H9 (cell line): Measurements from ENCODE around the gene CCDC102A. TPM values are rescaled to one million over a fixed set of nuclear protein-coding genes. Genes with fewer than 3 reads are reported as not detected.
A peak's percentile ranks its signal among the peaks of the same experiment; 100 is the strongest.

Source experiments
- DNase-seq: peaks from one replicate; pipeline ENCODE4 v3.0.0-alpha.2; 2017
- H2AFZ ChIP-seq: one replicate; pipeline ENCODE4 v1.6.1; 2013; ENCODE audit warnings: mild to moderate bottlenecking, low read length, control low read depth, moderate library complexity
- H2AK5ac ChIP-seq: 2 replicates; pipeline ENCODE4 v1.6.1; 2013; ENCODE audit warnings: low read length, control low read depth, mixed read lengths; ENCODE audit not compliant: insufficient read length
- H2BK120ac ChIP-seq: one replicate; pipeline ENCODE4 v1.6.1; 2013; ENCODE audit warnings: low read depth, mild to moderate bottlenecking, low read length, control low read depth, inconsistent platforms; ENCODE audit not compliant: poor library complexity, severe bottlenecking
- H2BK12ac ChIP-seq: 2 replicates; pipeline ENCODE4 v1.6.1; 2013; ENCODE audit warnings: low read length, control low read depth, mixed read lengths, low read depth; ENCODE audit not compliant: insufficient read length
- H2BK15ac ChIP-seq: 2 replicates; pipeline ENCODE4 v1.6.1; 2013; ENCODE audit warnings: low read depth, low read length, control low read depth
- H2BK20ac ChIP-seq: one replicate; pipeline ENCODE4 v1.6.1; 2013; ENCODE audit warnings: low read depth, mild to moderate bottlenecking, low read length, control low read depth, inconsistent platforms; ENCODE audit not compliant: poor library complexity, severe bottlenecking
- H2BK5ac ChIP-seq: 2 replicates; pipeline ENCODE4 v1.6.1; 2013; ENCODE audit warnings: low read length, control low read depth, mixed read lengths; ENCODE audit not compliant: insufficient read length
- H3K14ac ChIP-seq: 2 replicates; pipeline ENCODE4 v1.6.1; 2013; ENCODE audit warnings: low read length, control low read depth; ENCODE audit not compliant: insufficient read depth
- H3K18ac ChIP-seq: 2 replicates; pipeline ENCODE4 v1.6.1; 2013; ENCODE audit warnings: low read depth, mild to moderate bottlenecking, mixed read lengths, low read length, control low read depth; ENCODE audit not compliant: insufficient read length
- H3K23ac ChIP-seq: 2 replicates; pipeline ENCODE4 v1.6.1; 2013; ENCODE audit warnings: low read length, control low read depth, mixed read lengths, low read depth; ENCODE audit not compliant: insufficient read length
- H3K23me2 ChIP-seq: 2 replicates; pipeline ENCODE4 v1.6.1; 2013; ENCODE audit warnings: low read depth, mild to moderate bottlenecking, mixed read lengths, low read length, control low read depth; ENCODE audit not compliant: insufficient read length, poor library complexity, severe bottlenecking
- H3K27ac ChIP-seq: 2 replicates; pipeline ENCODE4 v1.5.1; 2013; ENCODE audit warnings: low read length, control low read depth, mixed read lengths, low read depth; ENCODE audit not compliant: insufficient read length
- H3K27me3 ChIP-seq: 2 replicates; pipeline ENCODE4 v1.6.1; 2013; ENCODE audit warnings: low read length, control low read depth, inconsistent platforms; ENCODE audit not compliant: insufficient read depth
- H3K4ac ChIP-seq: 2 replicates; pipeline ENCODE4 v1.6.1; 2013; ENCODE audit warnings: low read depth, mild to moderate bottlenecking, control low read depth, inconsistent platforms, low read length, moderate library complexity
- H3K4me1 ChIP-seq: 2 replicates; pipeline ENCODE4 v1.6.1; 2013; ENCODE audit warnings: low read length, control low read depth, inconsistent platforms; ENCODE audit not compliant: insufficient read depth
- H3K4me2 ChIP-seq: 2 replicates; pipeline ENCODE4 v1.6.1; 2013; ENCODE audit warnings: low read length, control low read depth, mixed read lengths; ENCODE audit not compliant: insufficient read length, insufficient read depth
- H3K56ac ChIP-seq: 2 replicates; pipeline ENCODE4 v1.6.1; 2013; ENCODE audit warnings: low read depth, mild to moderate bottlenecking, mixed read lengths, low read length, control low read depth; ENCODE audit not compliant: insufficient read length
- H3K79me1 ChIP-seq: 2 replicates; pipeline ENCODE4 v1.6.1; 2013; ENCODE audit warnings: low read depth, mild to moderate bottlenecking, moderate library complexity, low read length, control low read depth, inconsistent platforms; ENCODE audit not compliant: insufficient read depth, poor library complexity, severe bottlenecking
- H3K79me2 ChIP-seq: 2 replicates; pipeline ENCODE4 v1.6.1; 2013; ENCODE audit warnings: low read length, control low read depth, inconsistent platforms; ENCODE audit not compliant: insufficient read depth
- H3K9ac ChIP-seq: 2 replicates; pipeline ENCODE4 v1.6.1; 2013; ENCODE audit warnings: low read length, control low read depth, mixed read lengths; ENCODE audit not compliant: insufficient read length; ENCODE audit errors: extremely low read depth
- H3K9me3 ChIP-seq: one replicate; pipeline ENCODE4 v1.6.1; 2013; ENCODE audit warnings: low read depth, low read length, inconsistent platforms; ENCODE audit not compliant: control insufficient read depth
- H3T11ph ChIP-seq: one replicate; pipeline ENCODE4 v1.6.1; 2013; ENCODE audit warnings: mild to moderate bottlenecking, low read length, control low read depth, inconsistent platforms
- H4K20me1 ChIP-seq: one replicate; pipeline ENCODE4 v1.6.1; 2013; ENCODE audit not compliant: control insufficient read depth, insufficient read length, insufficient read depth
- H4K5ac ChIP-seq: 2 replicates; pipeline ENCODE4 v1.6.1; 2013; ENCODE audit warnings: low read depth, mild to moderate bottlenecking, mixed read lengths, low read length, control low read depth; ENCODE audit not compliant: insufficient read length
- H4K8ac ChIP-seq: replicated peaks from 2 replicates; pipeline ENCODE4 v1.6.1; 2013; ENCODE audit warnings: low read length, control low read depth, mixed read lengths, low read depth; ENCODE audit not compliant: insufficient read length
- H4K91ac ChIP-seq: 2 replicates; pipeline ENCODE4 v1.6.1; 2013; ENCODE audit warnings: low read depth, mild to moderate bottlenecking, moderate library complexity, mixed read lengths, low read length, control low read depth; ENCODE audit not compliant: insufficient read length
- H3K27ac Mint-ChIP-seq, 3 experiments: 2 replicates in 2 of 3; 3 replicates in 1 of 3; pipeline ENCODE4 v1.8.0; 2020 to 2021; ENCODE audit warnings: mixed read lengths in 3 of 3, mild to moderate bottlenecking in 1 of 3, moderate library complexity in 1 of 3
- H3K27me3 Mint-ChIP-seq: 2 replicates; pipeline ENCODE4 v1.8.0; 2021; ENCODE audit warnings: low read depth, mild to moderate bottlenecking, moderate library complexity, mixed read lengths
- H3K36me3 Mint-ChIP-seq, 3 experiments: 2 replicates in 2 of 3; 3 replicates in 1 of 3; pipeline ENCODE4 v1.8.0; 2020 to 2021; ENCODE audit warnings: low read depth in 3 of 3, mixed read lengths in 3 of 3; ENCODE audit not compliant: insufficient read depth in 1 of 3
- H3K4me1 Mint-ChIP-seq, 2 experiments: 2 replicates each; pipeline ENCODE4 v1.8.0; 2020; ENCODE audit warnings: mixed read lengths in 2 of 2
- H3K4me3 Mint-ChIP-seq, 2 experiments: 2 replicates in 1 of 2; 3 replicates in 1 of 2; pipeline ENCODE4 v1.8.0; 2020 to 2021; ENCODE audit warnings: mild to moderate bottlenecking in 2 of 2, mixed read lengths in 2 of 2, moderate library complexity in 1 of 2
- H3K9me3 Mint-ChIP-seq, 2 experiments: 2 replicates in 1 of 2; 3 replicates in 1 of 2; pipeline ENCODE4 v1.8.0; 2020; ENCODE audit warnings: mild to moderate bottlenecking in 2 of 2, mixed read lengths in 2 of 2, moderate library complexity in 1 of 2
- WGBS: extraction: QIAGEN DNeasy Blood & Tissue Kit; methylation state at CpG from one replicate; pipeline ENCODE4 v1.1.7; 2013; ENCODE audit warnings: missing lambda C conversion rate, low lambda C conversion rate, mixed read lengths; ENCODE audit not compliant: insufficient read length; ENCODE audit errors: extremely low coverage; 5-methylcytosine and 5-hydroxymethylcytosine counted together
- total RNA-seq: library from RNA; stranded (reverse); gene quantifications from 2 replicates; pipeline ENCODE4 v1.2.1, GENCODE V29; 2021
- TF ChIP-seq, protein P1 (sequence below): fragments of 200-600 bp; sonication (generic); conservative IDR thresholded peaks from 3 replicates; pipeline ENCODE4 v1.8.0; 2021; ENCODE audit warnings: antibody characterized with exemption, mild to moderate bottlenecking

Gene CCDC102A
- total RNA-seq, 1 experiment from 2014 or later: 8.2 TPM

DNA sequence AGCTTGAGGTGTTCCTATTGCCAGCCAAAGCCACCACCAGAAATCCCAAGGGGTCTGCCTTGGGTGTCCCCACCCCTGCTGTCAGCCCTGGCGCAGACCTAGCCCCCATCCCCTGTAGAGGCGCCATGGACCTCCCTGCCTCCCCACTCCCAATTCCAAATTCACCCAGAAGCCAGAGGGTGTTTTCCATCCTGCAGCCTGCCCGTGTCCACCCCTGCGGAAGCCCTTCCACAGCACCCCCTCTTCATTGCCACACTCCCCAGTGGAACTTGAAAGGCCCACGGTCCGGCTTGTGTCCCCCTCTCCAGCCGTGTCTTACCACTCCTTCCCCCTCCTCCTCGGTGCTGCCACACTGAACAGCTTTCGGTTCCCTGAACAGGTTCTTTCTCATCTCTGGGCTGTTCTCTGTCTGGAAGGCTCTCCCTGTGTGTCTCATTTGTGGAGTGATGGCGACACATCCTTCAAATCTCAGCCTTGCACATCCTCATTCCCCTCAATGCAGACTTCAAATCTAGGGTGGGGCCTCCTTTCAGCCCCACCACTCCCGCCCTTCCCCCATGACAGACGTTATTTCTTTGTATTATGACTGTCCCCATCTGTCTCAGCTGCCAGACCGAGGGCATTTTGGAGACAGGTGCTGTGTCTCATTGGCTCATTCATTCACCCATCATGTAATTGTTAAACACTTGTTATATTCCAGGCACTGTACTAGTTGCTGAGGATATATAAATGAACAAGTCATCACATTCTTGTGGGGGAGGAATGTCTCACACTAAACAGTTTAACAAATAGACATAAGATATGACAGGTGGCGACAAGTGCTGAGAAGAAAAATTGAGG, 42.4 kb upstream of the CCDC102A start:
- peaks cover 42% of the 10 kb centered on the region for H3K27me3 Mint-ChIP-seq
- peaks cover 0 to 5% of the 10 kb centered on the region in 2 experiments; a peak in 1 of 5 replicates for H3K9me3 Mint-ChIP-seq
- Histone ChIP-seq H3K9ac (no peak overlapping the region), H3K27ac (no peak overlapping the region), H3K18ac (no peak overlapping the region), H2BK5ac (no peak overlapping the region), H3K4me1 (no peaks in the 10 kb centered on the region), H2AK5ac (no peak overlapping the region), H3T11ph (no peak overlapping the region), H4K5ac (no peak overlapping the region), H4K91ac (no peak overlapping the region), H3K27me3 (no peaks in the 10 kb centered on the region), H3K9me3 (no peaks in the 10 kb centered on the region), H2BK15ac (no peak overlapping the region), H3K79me1 (no peaks in the 10 kb centered on the region), H2BK120ac (no peak overlapping the region), H3K23ac (no peak overlapping the region), H4K20me1 (no peaks in the 10 kb centered on the region), H2BK20ac (no peak overlapping the region), H3K23me2 (no peaks in the 10 kb centered on the region), H4K8ac (no peak overlapping the region), H3K79me2 (no peaks in the 10 kb centered on the region), H3K56ac (no peak overlapping the region), H3K4me2 (no peak overlapping the region), H2AFZ (no peak overlapping the region), H2BK12ac (no peak overlapping the region), H3K14ac (no peak overlapping the region), H3K4ac (no peak overlapping the region)
- no peak overlapping the region for H3K4me3 Mint-ChIP-seq
- H3K27ac Mint-ChIP-seq: no peak overlapping the region
- H3K36me3 Mint-ChIP-seq: no peaks in the 10 kb centered on the region
- no CpG with 5 or more reads among the region's 14 CpGs for WGBS
- H3K4me1 Mint-ChIP-seq: peaks cover 0 to 2% of the 10 kb centered on the region in 2 experiments; a peak in 2 of 4 replicates
- TF ChIP-seq, protein P1, sequence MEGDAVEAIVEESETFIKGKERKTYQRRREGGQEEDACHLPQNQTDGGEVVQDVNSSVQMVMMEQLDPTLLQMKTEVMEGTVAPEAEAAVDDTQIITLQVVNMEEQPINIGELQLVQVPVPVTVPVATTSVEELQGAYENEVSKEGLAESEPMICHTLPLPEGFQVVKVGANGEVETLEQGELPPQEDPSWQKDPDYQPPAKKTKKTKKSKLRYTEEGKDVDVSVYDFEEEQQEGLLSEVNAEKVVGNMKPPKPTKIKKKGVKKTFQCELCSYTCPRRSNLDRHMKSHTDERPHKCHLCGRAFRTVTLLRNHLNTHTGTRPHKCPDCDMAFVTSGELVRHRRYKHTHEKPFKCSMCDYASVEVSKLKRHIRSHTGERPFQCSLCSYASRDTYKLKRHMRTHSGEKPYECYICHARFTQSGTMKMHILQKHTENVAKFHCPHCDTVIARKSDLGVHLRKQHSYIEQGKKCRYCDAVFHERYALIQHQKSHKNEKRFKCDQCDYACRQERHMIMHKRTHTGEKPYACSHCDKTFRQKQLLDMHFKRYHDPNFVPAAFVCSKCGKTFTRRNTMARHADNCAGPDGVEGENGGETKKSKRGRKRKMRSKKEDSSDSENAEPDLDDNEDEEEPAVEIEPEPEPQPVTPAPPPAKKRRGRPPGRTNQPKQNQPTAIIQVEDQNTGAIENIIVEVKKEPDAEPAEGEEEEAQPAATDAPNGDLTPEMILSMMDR: no peak
- DNase-seq: peak; percentile 12
